CD4-positive, alpha-beta memory T cell (primary cell): ENCODE measurements around the gene CEP192. TPM values are rescaled to one million over a fixed set of nuclear protein-coding genes. Genes with fewer than 3 reads are reported as not detected.

Experiments
- CTCF ChIA-PET: fragments of 350-600 bp; sonication (Branson Sonifier 250); formaldehyde crosslinking; loops from one replicate; lab custom pipeline; 2021; ENCODE audit warnings: inconsistent platforms; ENCODE audit not compliant: partially characterized antibody; lab: Charles Lee
- POLR2A ChIA-PET: fragments of 350-600 bp; sonication (Branson Sonifier 250); formaldehyde crosslinking; loops from one replicate; lab custom pipeline; 2021; ENCODE audit not compliant: partially characterized antibody; lab: Charles Lee
- DNase-seq, 5 donors: peaks; one replicate each; pipeline versions ENCODE4 v3.0.0 to v3.0.0-alpha.2; 2020 to 2022; ENCODE audit warnings: mixed read lengths in 1 of 5
- H3K27ac ChIP-seq: one replicate; pipeline ENCODE4 v1.7.0; 2013; ENCODE audit warnings: low read depth, low read length
- H3K27me3 ChIP-seq: 2 replicates; pipeline ENCODE4 v1.7.0; 2013; ENCODE audit warnings: mild to moderate bottlenecking, low read length, moderate library complexity; ENCODE audit not compliant: insufficient read depth
- H3K36me3 ChIP-seq: 2 replicates; pipeline ENCODE4 v1.7.0; 2013; ENCODE audit warnings: mild to moderate bottlenecking, low read length, moderate library complexity; ENCODE audit not compliant: insufficient read depth
- H3K4me1 ChIP-seq: 2 replicates; pipeline ENCODE4 v1.7.0; 2013; ENCODE audit warnings: mild to moderate bottlenecking, low read length, moderate library complexity; ENCODE audit not compliant: insufficient read depth
- H3K4me3 ChIP-seq, 2 donors: one replicate each; pipeline ENCODE4 v1.7.0; 2013; ENCODE audit warnings: low read length in 2 of 2, mild to moderate bottlenecking in 1 of 2
- H3K9me3 ChIP-seq, 2 donors: one replicate each; pipeline ENCODE4 v1.7.0; 2013; ENCODE audit warnings: low read length in 2 of 2, control low read depth in 1 of 2; ENCODE audit not compliant: control insufficient read depth in 1 of 2
- H3K27ac Mint-ChIP-seq, 7 donors: one replicate each; pipeline ENCODE4 v1.8.0; 2020 to 2021; ENCODE audit warnings: mixed read lengths in 7 of 7, mild to moderate bottlenecking in 6 of 7, inconsistent platforms in 3 of 7, moderate library complexity in 3 of 7
- H3K27me3 Mint-ChIP-seq, 2 donors: one replicate each; pipeline ENCODE4 v1.8.0; 2020 to 2021; ENCODE audit warnings: mixed read lengths in 2 of 2
- H3K36me3 Mint-ChIP-seq, 2 donors: one replicate each; pipeline ENCODE4 v1.8.0; 2020 to 2021; ENCODE audit warnings: mixed read lengths in 2 of 2, inconsistent platforms in 1 of 2, mild to moderate bottlenecking in 1 of 2
- H3K4me1 Mint-ChIP-seq, 4 donors: one replicate each; pipeline ENCODE4 v1.8.0; 2020 to 2021; ENCODE audit warnings: mixed read lengths in 4 of 4, mild to moderate bottlenecking in 1 of 4
- H3K4me3 Mint-ChIP-seq, 8 donors: one replicate each; pipeline ENCODE4 v1.8.0; 2020 to 2021; ENCODE audit warnings: mixed read lengths in 8 of 8, mild to moderate bottlenecking in 7 of 8, moderate library complexity in 6 of 8, inconsistent platforms in 3 of 8
- H3K9me3 Mint-ChIP-seq, 8 donors: one replicate each; pipeline ENCODE4 v1.8.0; 2020 to 2021; ENCODE audit warnings: mixed read lengths in 8 of 8, mild to moderate bottlenecking in 5 of 8, inconsistent platforms in 3 of 8, moderate library complexity in 1 of 8
- intact Hi-C: fragments of 100-400 bp; cut with micrococcal nuclease; formaldehyde crosslinking; loops from one replicate; pipeline ENCODE4 v1.15.1; 2023
- polyA plus RNA-seq, 2 donors: library from polyadenylated mRNA; unstranded; fragments of 300-500 nt; fragmentation: Illumina TruSeq; gene quantifications; one replicate each; pipeline ENCODE4 v1.2.3, GENCODE V29; 2021
- total RNA-seq, 2 experiments: library from RNA; stranded (reverse); gene quantifications; one replicate each; pipeline ENCODE4 v1.2.3, GENCODE V29; 2021

Gene CEP192
- total and polyA plus RNA-seq, 4 experiments from 2014 or later, result 3.3 to 45.5 (median 26.1) TPM

- POLR2A ChIA-PET, result no interaction called here
- Histone ChIP-seq H3K4me3 (no peak overlapping the region), H3K36me3 (peaks cover 15% of the 10 kb centered on the region), H3K27ac (no peak overlapping the region), H3K27me3 (no peaks in the 10 kb centered on the region), H3K4me1 (no peaks in the 10 kb centered on the region), H3K9me3 (no peaks in the 10 kb centered on the region)
- no peak for DNase-seq
- H3K4me1 Mint-ChIP-seq, result peaks cover 16 to 25% (median 19%) of the 10 kb centered on the region in 4 donors
- CTCF ChIA-PET, result interaction anchor here (0.7 kb wide), 1 partner anchor 14 kb away, joined by 3 read pairs; no protein-coding TSS in a partner anchor
- H3K27ac Mint-ChIP-seq, result peak overlapping the region in 2 of 7 donors; percentile 13 to 29
- intact Hi-C loops, result no loop called here
- no peak overlapping the region for H3K4me3 Mint-ChIP-seq
- H3K27me3 Mint-ChIP-seq, result no peaks in the 10 kb centered on the region
- H3K9me3 Mint-ChIP-seq, result no peaks in the 10 kb centered on the region
- H3K36me3 Mint-ChIP-seq, result peaks cover 72 to 77% of the 10 kb centered on the region in 2 donors
Observed at GRCh38 chr18:13019301-13019700, 28.1 kb downstream of the CEP192 start.

- Mint-ChIP-seq H3K27me3 (no peaks in the 10 kb centered on the region), H3K4me3 (peak overlapping the region in 1 of 8 donors; percentile 11), H3K36me3 (peaks cover 60 to 67% of the 10 kb centered on the region in 2 donors), H3K27ac (peak overlapping the region in 2 of 7 donors; percentile 9 to 35), H3K4me1 (peaks cover 16 to 31% (median 23%) of the 10 kb centered on the region in 4 donors), H3K9me3 (no peaks in the 10 kb centered on the region)
- Histone ChIP-seq H3K36me3 (peaks cover 21% of the 10 kb centered on the region), H3K9me3 (no peaks in the 10 kb centered on the region), H3K4me1 (no peaks in the 10 kb centered on the region), H3K27me3 (no peaks in the 10 kb centered on the region), H3K4me3 (no peak overlapping the region), H3K27ac (no peak overlapping the region)
- ChIA-PET CTCF (no interaction called here), POLR2A (no interaction called here)
- intact Hi-C loops, result no loop called here
- DNase-seq, result no peak
Observed at GRCh38 chr18:13022644-13023043, 31.5 kb downstream of the CEP192 start.

GRCh38 chr18:13025233-13025632 lies 34.1 kb downstream of the CEP192 start:
- Histone ChIP-seq H3K27me3 (no peaks in the 10 kb centered on the region), H3K4me1 (no peaks in the 10 kb centered on the region), H3K36me3 (peaks cover 33% of the 10 kb centered on the region), H3K27ac (no peak overlapping the region), H3K4me3 (no peak overlapping the region), H3K9me3 (no peaks in the 10 kb centered on the region)
- H3K4me3 Mint-ChIP-seq, result no peak overlapping the region
- DNase-seq, result no peak
- H3K4me1 Mint-ChIP-seq, result peaks cover 7 to 27% (median 17%) of the 10 kb centered on the region in 4 donors
- intact Hi-C loops, result no loop called here
- no peaks in the 10 kb centered on the region for H3K9me3 Mint-ChIP-seq
- H3K27me3 Mint-ChIP-seq, result no peaks in the 10 kb centered on the region
- H3K36me3 Mint-ChIP-seq, result peaks cover 48 to 69% of the 10 kb centered on the region in 2 donors
- H3K27ac Mint-ChIP-seq, result no peak overlapping the region
- CTCF ChIA-PET, result no interaction called here
- POLR2A ChIA-PET, result no interaction called here

GRCh38 chr18:13026583-13027270 lies 35.6 kb downstream of the CEP192 start:
- Histone ChIP-seq H3K4me3 (no peak overlapping the region), H3K4me1 (no peaks in the 10 kb centered on the region), H3K27me3 (no peaks in the 10 kb centered on the region), H3K27ac (no peak overlapping the region), H3K36me3 (peaks cover 42% of the 10 kb centered on the region), H3K9me3 (no peaks in the 10 kb centered on the region)
- no peaks in the 10 kb centered on the region for H3K27me3 Mint-ChIP-seq
- H3K4me1 Mint-ChIP-seq, result peaks cover 5 to 15% (median 12%) of the 10 kb centered on the region in 4 donors
- H3K27ac Mint-ChIP-seq, result peak overlapping the region in 2 of 7 donors; percentile 15 to 30
- DNase-seq, result no peak
- ChIA-PET CTCF (interaction anchor here (1.1 kb wide), 1 partner anchor 133 kb away, joined by 3 read pairs; no protein-coding TSS in a partner anchor), POLR2A (no interaction called here)
- peaks cover 51 to 66% of the 10 kb centered on the region in 2 donors for H3K36me3 Mint-ChIP-seq
- no peaks in the 10 kb centered on the region for H3K9me3 Mint-ChIP-seq
- H3K4me3 Mint-ChIP-seq, result no peak overlapping the region
- intact Hi-C loops, result no loop called here

- ChIA-PET CTCF (no interaction called here), POLR2A (no interaction called here)
- Histone ChIP-seq H3K27me3 (no peaks in the 10 kb centered on the region), H3K4me3 (no peak overlapping the region), H3K4me1 (no peaks in the 10 kb centered on the region), H3K27ac (no peak overlapping the region), H3K36me3 (peaks cover 52% of the 10 kb centered on the region), H3K9me3 (no peaks in the 10 kb centered on the region)
- H3K36me3 Mint-ChIP-seq, result peaks cover 53 to 70% of the 10 kb centered on the region in 2 donors
- peaks cover 9 to 21% (median 16%) of the 10 kb centered on the region in 4 donors for H3K4me1 Mint-ChIP-seq
- H3K27me3 Mint-ChIP-seq, result no peaks in the 10 kb centered on the region
- no peak overlapping the region for H3K27ac Mint-ChIP-seq
- no peaks in the 10 kb centered on the region for H3K9me3 Mint-ChIP-seq
- H3K4me3 Mint-ChIP-seq, result no peak overlapping the region
- DNase-seq, result no peak
- intact Hi-C loops, result no loop called here
Observed at GRCh38 chr18:13028869-13029268, 37.7 kb downstream of the CEP192 start.

- intact Hi-C loops, result no loop called here
- peak overlapping the region in 1 of 8 donors; percentile 5 for H3K4me3 Mint-ChIP-seq
- H3K27me3 ChIP-seq, result no peaks in the 10 kb centered on the region
- peaks cover 57 to 74% of the 10 kb centered on the region in 2 donors for H3K36me3 Mint-ChIP-seq
- no peak for DNase-seq
- ChIA-PET POLR2A (no interaction called here), CTCF (no interaction called here)
- no peaks in the 10 kb centered on the region for H3K9me3 ChIP-seq
- H3K27me3 Mint-ChIP-seq, result no peaks in the 10 kb centered on the region
- H3K4me1 ChIP-seq, result no peaks in the 10 kb centered on the region
- peak overlapping the region in 6 of 7 donors; percentile 1 to 86 (median 68) for H3K27ac Mint-ChIP-seq
- H3K27ac ChIP-seq, result no peak overlapping the region
- H3K4me1 Mint-ChIP-seq, result peaks cover 9 to 15% (median 10%) of the 10 kb centered on the region in 4 donors
- H3K36me3 ChIP-seq, result peaks cover 59% of the 10 kb centered on the region
- H3K4me3 ChIP-seq, result no peak overlapping the region
- no peaks in the 10 kb centered on the region for H3K9me3 Mint-ChIP-seq
Observed at GRCh38 chr18:13032173-13032572, 41.0 kb downstream of the CEP192 start.

GRCh38 chr18:13035249-13035914 lies 44.2 kb downstream of the CEP192 start:
- Mint-ChIP-seq H3K27ac (no peak overlapping the region), H3K4me1 (peaks cover 11 to 26% (median 21%) of the 10 kb centered on the region in 4 donors), H3K36me3 (peaks cover 63% of the 10 kb centered on the region in 2 donors), H3K27me3 (no peaks in the 10 kb centered on the region), H3K4me3 (no peak overlapping the region), H3K9me3 (peaks cover 0 to 2% (median 0%) of the 10 kb centered on the region in 8 donors)
- intact Hi-C loops, result no loop called here
- Histone ChIP-seq H3K4me3 (no peak overlapping the region), H3K27me3 (no peaks in the 10 kb centered on the region), H3K9me3 (no peaks in the 10 kb centered on the region), H3K4me1 (no peaks in the 10 kb centered on the region), H3K36me3 (peaks cover 39% of the 10 kb centered on the region), H3K27ac (no peak overlapping the region)
- DNase-seq, result no peak
- ChIA-PET CTCF (no interaction called here), POLR2A (no interaction called here)
